Left lung (tissue), 10 donors: Measurements from ENCODE around the gene MEF2B. TPM values are rescaled to one million over a fixed set of nuclear protein-coding genes. Genes with fewer than 3 reads are reported as not detected.

ENCODE experiments used
- ATAC-seq: fragments of 200-7000 bp; cut with Tn5 transposase; one replicate; pipeline ENCODE4 v1.9.1; 2020; ENCODE audit warnings: moderate library complexity
- DNase-seq, 4 donors: peaks; one replicate each; pipeline ENCODE4 v3.0.0-alpha.2; 2013 to 2020
- H3K27ac ChIP-seq, 2 donors: fragments of 200-600 bp; sonication (generic) in 1 of 2; one replicate each; pipeline versions ENCODE4 v1.5.0 to v1.8.0; 2020 to 2021
- H3K27me3 ChIP-seq, 2 donors: fragments of 200-600 bp; sonication (generic) in 1 of 2; one replicate each; pipeline versions ENCODE4 v1.5.0 to v1.8.0; 2020 to 2021
- H3K36me3 ChIP-seq, 2 donors: fragments of 200-600 bp; sonication (generic) in 1 of 2; one replicate each; pipeline versions ENCODE4 v1.5.0 to v1.8.0; 2020 to 2021
- H3K4me1 ChIP-seq, 2 donors: fragments of 200-600 bp; one replicate each; pipeline ENCODE4 v1.8.0; 2021
- H3K4me3 ChIP-seq, 2 donors: fragments of 200-600 bp; sonication (generic) in 1 of 2; one replicate each; pipeline versions ENCODE4 v1.5.0 to v1.8.0; 2020 to 2021; ENCODE audit warnings: mild to moderate bottlenecking in 1 of 2
- H3K9me3 ChIP-seq, 2 donors: fragments of 200-600 bp; sonication (generic) in 1 of 2; one replicate each; pipeline versions ENCODE4 v1.5.0 to v1.8.0; 2020 to 2021
- CTCF ChIP-seq, 2 donors: fragments of 200-600 bp; sonication (generic) in 1 of 2; IDR thresholded peaks; one replicate each; pipeline versions ENCODE4 v1.5.0 to v1.8.0; 2021; ENCODE audit warnings: antibody characterized with exemption in 2 of 2
- intact Hi-C, 2 donors: fragments of 100-400 bp; cut with DNase I; formaldehyde crosslinking; loops; one replicate each; pipeline versions ENCODE4 v1.11.2 to v1.14.2; 2022
- polyA plus RNA-seq, 6 donors: library from polyadenylated mRNA; unstranded; fragments of 120-200 nt; gene quantifications; one replicate each; pipeline ENCODE4 v1.2.1, GENCODE V29; 2013; ENCODE audit not compliant: insufficient read length in 6 of 6
- total RNA-seq, 2 donors: library from RNA; stranded (reverse); fragmentation: NEBNext Ultra II Directional; extraction: Animal tissue kit (Norgen Biotek cat#: 25700); gene quantifications; one replicate each; pipeline ENCODE4 v1.2.1, GENCODE V29; 2021
- donor health status: DM: no; HTN: yes; CAD: no.
- donor health status: DM: no; HTN: no; CAD: no.

The MEF2B gene
- total and polyA plus RNA-seq, 8 donors, result 1.1 to 3.7 (median 2.1) TPM

- TF ChIP-seq CTCF (IDR thresholded peaks at IDR 0.05), result no peak
- Histone ChIP-seq H3K36me3 (no peaks in the 10 kb centered on the region), H3K27me3 (no peaks in the 10 kb centered on the region), H3K9me3 (no peaks in the 10 kb centered on the region), H3K27ac (no peak overlapping the region), H3K4me1 (peaks cover 3 to 9% of the 10 kb centered on the region in 2 donors), H3K4me3 (no peak overlapping the region)
- intact Hi-C loops, result no loop called here
- no peak for ATAC-seq
- DNase-seq, result no peak
Observed at GRCh38 chr19:19165396-19165795, 4.7 kb downstream of the MEF2B start.

- intact Hi-C loops, result no loop called here
- H3K27ac ChIP-seq, result no peak overlapping the region
- H3K27me3 ChIP-seq, result no peaks in the 10 kb centered on the region
- DNase-seq (no peak), ATAC-seq (no peak)
- H3K36me3 ChIP-seq, result no peaks in the 10 kb centered on the region
- H3K4me1 ChIP-seq, result no peaks in the 10 kb centered on the region
- H3K4me3 ChIP-seq, result no peak overlapping the region
- H3K9me3 ChIP-seq, result no peaks in the 10 kb centered on the region
- TF ChIP-seq CTCF (IDR thresholded peaks at IDR 0.05), result no peak
Observed at GRCh38 chr19:19162495-19162894, 7.6 kb downstream of the MEF2B start.

- intact Hi-C loops, result no loop called here
- no peak for TF ChIP-seq CTCF (IDR thresholded peaks at IDR 0.05)
- Histone ChIP-seq H3K4me3 (no peak overlapping the region), H3K27ac (no peak overlapping the region), H3K27me3 (no peaks in the 10 kb centered on the region), H3K9me3 (no peaks in the 10 kb centered on the region), H3K4me1 (no peaks in the 10 kb centered on the region), H3K36me3 (peaks cover 0 to 10% of the 10 kb centered on the region in 2 donors)
- ATAC-seq (no peak), DNase-seq (no peak)
Observed at GRCh38 chr19:19160461-19161035, 9.5 kb downstream of the MEF2B start.

- intact Hi-C loops, result no loop called here
- Histone ChIP-seq H3K4me3 (no peak overlapping the region), H3K4me1 (no peaks in the 10 kb centered on the region), H3K27me3 (no peaks in the 10 kb centered on the region), H3K27ac (no peak overlapping the region), H3K9me3 (no peaks in the 10 kb centered on the region), H3K36me3 (peaks cover 0 to 10% of the 10 kb centered on the region in 2 donors)
- TF ChIP-seq CTCF (IDR thresholded peaks at IDR 0.05), result no peak
- DNase-seq (no peak), ATAC-seq (no peak)
Observed at GRCh38 chr19:19159534-19159933, 10.5 kb downstream of the MEF2B start.

GRCh38 chr19:19157808-19158207 lies 12.3 kb downstream of the MEF2B start:
- no peaks in the 10 kb centered on the region for H3K4me1 ChIP-seq
- ATAC-seq (no peak), DNase-seq (no peak)
- TF ChIP-seq CTCF (IDR thresholded peaks at IDR 0.05), result no peak
- H3K27ac ChIP-seq, result no peak overlapping the region
- no peak overlapping the region for H3K4me3 ChIP-seq
- peaks cover 0 to 10% of the 10 kb centered on the region in 2 donors for H3K36me3 ChIP-seq
- H3K9me3 ChIP-seq, result no peaks in the 10 kb centered on the region
- intact Hi-C loops, result no loop called here
- H3K27me3 ChIP-seq, result no peaks in the 10 kb centered on the region
